Esophagus muscularis mucosa (tissue), 4 donors: ENCODE data around the gene HMBS. TPM values are rescaled to one million over a fixed set of nuclear protein-coding genes. Genes with fewer than 3 reads are reported as not detected.

ENCODE experiments used
- DNase-seq: peaks from one replicate; pipeline ENCODE4 v3.0.0-alpha.2; 2017; ENCODE audit errors: extremely low spot score
- H3K27ac ChIP-seq, 4 donors: fragments of 200-600 bp; sonication (generic); replicated peaks in 1 of 4; 1 replicate in 3 of 4; 2 replicates in 1 of 4; pipeline ENCODE4 v1.5.1; 2016 to 2019; ENCODE audit warnings: mild to moderate bottlenecking in 1 of 4
- H3K27me3 ChIP-seq, 4 donors: fragments of 200-600 bp; sonication (generic); one replicate each; pipeline versions ENCODE4 v1.5.1 to v1.6.0; 2016 to 2019
- H3K36me3 ChIP-seq, 4 donors: fragments of 200-600 bp; sonication (generic); one replicate each; pipeline ENCODE4 v1.5.1; 2016 to 2019
- H3K4me1 ChIP-seq, 4 donors: fragments of 200-600 bp; sonication (generic); one replicate each; pipeline ENCODE4 v1.5.1; 2016 to 2019
- H3K4me3 ChIP-seq, 4 donors: fragments of 200-600 bp; sonication (generic); 1 replicate in 2 of 4; 2 replicates in 2 of 4; pipeline ENCODE4 v1.5.1; 2016 to 2019; ENCODE audit warnings: mild to moderate bottlenecking in 4 of 4, moderate library complexity in 1 of 4
- H3K9me3 ChIP-seq, 4 donors: fragments of 200-600 bp; sonication (generic); 1 replicate in 3 of 4; 2 replicates in 1 of 4; pipeline ENCODE4 v1.5.1; 2016 to 2019
- CTCF ChIP-seq, 3 experiments: fragments of 200-600 bp in 2 of 3; fragments of 450-650 bp in 1 of 3; sonication (generic) in 2 of 3; IDR thresholded peaks; one replicate each; pipeline ENCODE4 v1.5.1; 2017 to 2019; ENCODE audit warnings: antibody characterized with exemption in 3 of 3, mild to moderate bottlenecking in 2 of 3, moderate library complexity in 1 of 3
- EP300 ChIP-seq: sonication (generic); formaldehyde crosslinking; IDR thresholded peaks from one replicate; pipeline ENCODE4 v1.6.1; 2017; ENCODE audit warnings: antibody characterized with exemption
- POLR2A ChIP-seq: fragments of 450-650 bp; IDR thresholded peaks from one replicate; pipeline ENCODE4 v1.6.1; 2017; ENCODE audit warnings: antibody characterized with exemption, moderate library complexity, mild to moderate bottlenecking, low read depth
- POLR2AphosphoS5 ChIP-seq, 2 donors: sonication (generic); formaldehyde crosslinking; IDR thresholded peaks; one replicate each; pipeline ENCODE4 v1.6.1; 2017; ENCODE audit warnings: antibody characterized with exemption in 2 of 2
- WGBS: methylation state at CpG from one replicate; pipeline ENCODE4 v1.1.5; 2018; 5-methylcytosine and 5-hydroxymethylcytosine counted together
- intact Hi-C: fragments of 100-400 bp; cut with DNase I; formaldehyde crosslinking; loops from one replicate; pipeline ENCODE4 v1.15.1; 2023
- total RNA-seq, 4 donors: library from RNA; depleted of rRNA; stranded (reverse); fragments of >200 nt; gene quantifications; one replicate each; pipeline versions ENCODE4 v1.1.0 to v1.2.1, GENCODE V29; 2016

HMBS gene
- total RNA-seq, 4 donors from 2014 or later = 3.1 to 7.8 (median 6.1) TPM

GRCh38 chr11:119112314-119113020 lies 27.8 kb downstream of the HMBS start:
- Histone ChIP-seq H3K4me1 (peaks cover 14 to 26% (median 25%) of the 10 kb centered on the region in 4 donors), H3K27ac (no peak overlapping the region), H3K27me3 (no peaks in the 10 kb centered on the region), H3K36me3 (peaks cover 33 to 72% (median 66%) of the 10 kb centered on the region in 4 donors), H3K9me3 (no peaks in the 10 kb centered on the region), H3K4me3 (no peak overlapping the region)
- TF ChIP-seq EP300 = no peak
- TF ChIP-seq CTCF (IDR thresholded peaks at IDR 0.05) = no peak
- no peak for TF ChIP-seq POLR2A
- TF ChIP-seq POLR2AphosphoS5 (IDR thresholded peaks at IDR 0.05) = no peak
- intact Hi-C loops = no loop called here
- 94% methylated on average over 9 of the region's 12 CpGs for WGBS
- DNase-seq = no peak

- WGBS = 91% methylated on average over 7 of the region's 9 CpGs
- no peak for TF ChIP-seq POLR2A
- no peak for TF ChIP-seq CTCF (IDR thresholded peaks at IDR 0.05)
- TF ChIP-seq POLR2AphosphoS5 (IDR thresholded peaks at IDR 0.05) = no peak
- TF ChIP-seq EP300 = no peak
- no peaks in the 10 kb centered on the region for H3K9me3 ChIP-seq
- H3K27me3 ChIP-seq = no peaks in the 10 kb centered on the region
- intact Hi-C loops = no loop called here
- no peak overlapping the region for H3K4me3 ChIP-seq
- H3K4me1 ChIP-seq = peaks cover 6 to 16% (median 15%) of the 10 kb centered on the region in 4 donors
- no peak for DNase-seq
- peaks cover 33 to 77% (median 69%) of the 10 kb centered on the region in 4 donors for H3K36me3 ChIP-seq
- no peak overlapping the region for H3K27ac ChIP-seq
Measured at GRCh38 chr11:119113716-119114115, 29.0 kb downstream of the HMBS start.

- no peak for TF ChIP-seq CTCF (IDR thresholded peaks at IDR 0.05)
- no peak for TF ChIP-seq POLR2A
- TF ChIP-seq EP300 = no peak
- TF ChIP-seq POLR2AphosphoS5 (IDR thresholded peaks at IDR 0.05) = no peak
- Histone ChIP-seq H3K27me3 (no peaks in the 10 kb centered on the region), H3K27ac (no peak overlapping the region), H3K36me3 (peaks cover 33 to 77% (median 69%) of the 10 kb centered on the region in 4 donors), H3K4me3 (no peak overlapping the region), H3K9me3 (no peaks in the 10 kb centered on the region), H3K4me1 (peaks cover under 1 to 10% (median 8%) of the 10 kb centered on the region in 4 donors)
- no peak for DNase-seq
- WGBS = 79% methylated on average over 5 of the region's 5 CpGs
- intact Hi-C loops = no loop called here
Measured at GRCh38 chr11:119114351-119114750, 29.7 kb downstream of the HMBS start.

GRCh38 chr11:119115484-119116234 lies 31.0 kb downstream of the HMBS start:
- H3K27ac ChIP-seq = peak overlapping the region in 3 of 4 donors; percentile 27 to 36 (median 35)
- no peak for DNase-seq
- WGBS = 63% methylated on average over 24 of the region's 24 CpGs
- H3K4me1 ChIP-seq = peaks cover 3 to 5% (median 4%) of the 10 kb centered on the region in 4 donors
- H3K9me3 ChIP-seq = no peaks in the 10 kb centered on the region
- no peak overlapping the region for H3K4me3 ChIP-seq
- peaks cover 33 to 73% (median 65%) of the 10 kb centered on the region in 4 donors for H3K36me3 ChIP-seq
- intact Hi-C loops = no loop called here
- H3K27me3 ChIP-seq = no peaks in the 10 kb centered on the region
- TF ChIP-seq POLR2AphosphoS5 (IDR thresholded peaks at IDR 0.05) (no peak), CTCF (IDR thresholded peaks at IDR 0.05) (no peak), EP300 (no peak), POLR2A (no peak)
